Lower lobe of right lung (tissue), 2 donors: ENCODE results near the gene CNDP1. TPM values are rescaled to one million over a fixed set of nuclear protein-coding genes. Genes with fewer than 3 reads are reported as not detected.

ENCODE experiments used
- ATAC-seq, 2 donors: fragments of 200-7000 bp; cut with Tn5 transposase; one replicate each; pipeline ENCODE4 v1.9.1; 2020 to 2022; ENCODE audit warnings: mild to moderate bottlenecking in 2 of 2, moderate library complexity in 2 of 2
- DNase-seq: peaks from one replicate; pipeline ENCODE4 v3.0.0-alpha.2; 2020
- H3K27ac ChIP-seq: fragments of 200-600 bp; one replicate; pipeline ENCODE4 v1.8.0; 2022
- H3K27me3 ChIP-seq: fragments of 200-600 bp; one replicate; pipeline ENCODE4 v1.8.0; 2022; ENCODE audit warnings: low read depth
- H3K36me3 ChIP-seq: fragments of 200-600 bp; one replicate; pipeline ENCODE4 v1.8.0; 2022; ENCODE audit warnings: mild to moderate bottlenecking
- H3K4me1 ChIP-seq: fragments of 200-600 bp; one replicate; pipeline ENCODE4 v1.8.0; 2022
- H3K4me3 ChIP-seq: fragments of 200-600 bp; one replicate; pipeline ENCODE4 v1.8.0; 2022; ENCODE audit warnings: mild to moderate bottlenecking
- H3K9me3 ChIP-seq: fragments of 200-600 bp; one replicate; pipeline ENCODE4 v1.8.0; 2022
- CTCF ChIP-seq: fragments of 200-600 bp; IDR thresholded peaks from one replicate; pipeline ENCODE4 v1.8.0; 2022; ENCODE audit warnings: antibody characterized with exemption, mild to moderate bottlenecking
- intact Hi-C: fragments of 100-400 bp; cut with DNase I; formaldehyde crosslinking; loops from one replicate; pipeline ENCODE4 v1.11.0; 2022
- long read RNA-seq: library from polyadenylated mRNA; unstranded; transcript quantifications from one replicate; pipeline ENCODE4 v2.0.0, GENCODE V29; 2021
- total RNA-seq: library from RNA; stranded (reverse); fragmentation: NEBNext Ultra II Directional; extraction: Animal tissue kit (Norgen Biotek cat#: 25700); gene quantifications from one replicate; pipeline ENCODE4 v1.2.1, GENCODE V29; 2021
- donor health status: DM: no; HTN: yes; CAD: no; lungs with severe emphysema.

The CNDP1 gene
- not detected for total RNA-seq
- long read RNA-seq: 0 reads

GRCh38 chr18:74534150-74534969 lies at the start of gene CNDP1:
CNDP1 (plus strand) TSS chr18:74534500; CDS start chr18:74534668, 168 bp downstream.
- no peaks in the 10 kb centered on the region for H3K36me3 ChIP-seq
- no peaks in the 10 kb centered on the region for H3K9me3 ChIP-seq
- intact Hi-C loops: no loop called here
- H3K4me1 ChIP-seq: no peaks in the 10 kb centered on the region
- no peaks in the 10 kb centered on the region for H3K27me3 ChIP-seq
- H3K4me3 ChIP-seq: no peak within 1 kb of the TSS
- ATAC-seq (no peak), DNase-seq (no peak)
- H3K27ac ChIP-seq: no peak within 1 kb of the TSS
- TF ChIP-seq CTCF: no peak

- H3K27me3 ChIP-seq: no peaks in the 10 kb centered on the region
- H3K4me3 ChIP-seq: no peak overlapping the region
- ATAC-seq (peak in 1 of 2 donors; percentile 17), DNase-seq (no peak)
- H3K27ac ChIP-seq: no peak overlapping the region
- H3K36me3 ChIP-seq: no peaks in the 10 kb centered on the region
- intact Hi-C loops: no loop called here
- no peaks in the 10 kb centered on the region for H3K4me1 ChIP-seq
- no peak for TF ChIP-seq CTCF
- H3K9me3 ChIP-seq: no peaks in the 10 kb centered on the region
Observed at GRCh38 chr18:74486119-74486849, 48.0 kb upstream of the CNDP1 start.

GRCh38 chr18:74488354-74488753 lies 45.9 kb upstream of the CNDP1 start:
- intact Hi-C loops: no loop called here
- Histone ChIP-seq H3K4me1 (no peaks in the 10 kb centered on the region), H3K4me3 (no peak overlapping the region), H3K27me3 (no peaks in the 10 kb centered on the region), H3K27ac (no peak overlapping the region), H3K36me3 (no peaks in the 10 kb centered on the region), H3K9me3 (no peaks in the 10 kb centered on the region)
- TF ChIP-seq CTCF: no peak
- DNase-seq: no peak
- ATAC-seq: no peak

GRCh38 chr18:74488864-74489263 lies 45.4 kb upstream of the CNDP1 start:
- intact Hi-C loops: no loop called here
- no peaks in the 10 kb centered on the region for H3K9me3 ChIP-seq
- no peak for ATAC-seq
- no peaks in the 10 kb centered on the region for H3K27me3 ChIP-seq
- H3K27ac ChIP-seq: no peak overlapping the region
- DNase-seq: no peak
- no peaks in the 10 kb centered on the region for H3K4me1 ChIP-seq
- no peaks in the 10 kb centered on the region for H3K36me3 ChIP-seq
- no peak for TF ChIP-seq CTCF
- no peak overlapping the region for H3K4me3 ChIP-seq

- no peak overlapping the region for H3K4me3 ChIP-seq
- no peaks in the 10 kb centered on the region for H3K4me1 ChIP-seq
- no peaks in the 10 kb centered on the region for H3K27me3 ChIP-seq
- no peaks in the 10 kb centered on the region for H3K36me3 ChIP-seq
- intact Hi-C loops: no loop called here
- ATAC-seq (no peak), DNase-seq (no peak)
- no peak overlapping the region for H3K27ac ChIP-seq
- H3K9me3 ChIP-seq: no peaks in the 10 kb centered on the region
- no peak for TF ChIP-seq CTCF
Observed at GRCh38 chr18:74489676-74490075, 44.6 kb upstream of the CNDP1 start.
